ENCODE results near the gene PRPF19.

The PRPF19 gene

DNA sequence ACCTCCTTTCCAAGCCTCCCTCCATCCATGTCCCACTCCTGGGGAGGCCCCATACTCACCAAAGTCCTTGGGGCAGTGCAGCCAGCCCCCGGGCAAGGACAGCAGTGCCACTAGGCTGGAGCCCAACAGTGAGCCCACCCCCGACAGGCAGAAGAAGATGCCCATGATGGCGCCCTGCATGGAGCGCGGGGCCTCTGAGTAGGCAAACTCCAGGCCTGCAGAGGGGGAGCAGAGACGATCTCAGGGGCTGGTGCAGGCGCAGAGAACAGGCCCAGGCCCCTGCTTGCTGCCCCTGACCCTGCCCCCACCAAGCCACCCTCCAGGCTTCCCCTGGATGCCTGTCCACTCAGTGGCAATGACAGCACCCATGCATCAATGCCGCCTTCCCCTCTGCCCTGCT, 31.4 kb upstream of the PRPF19 start:
- no peak for DNase-seq (ENCODE audit: low read depth in 2 of 2)

DNA sequence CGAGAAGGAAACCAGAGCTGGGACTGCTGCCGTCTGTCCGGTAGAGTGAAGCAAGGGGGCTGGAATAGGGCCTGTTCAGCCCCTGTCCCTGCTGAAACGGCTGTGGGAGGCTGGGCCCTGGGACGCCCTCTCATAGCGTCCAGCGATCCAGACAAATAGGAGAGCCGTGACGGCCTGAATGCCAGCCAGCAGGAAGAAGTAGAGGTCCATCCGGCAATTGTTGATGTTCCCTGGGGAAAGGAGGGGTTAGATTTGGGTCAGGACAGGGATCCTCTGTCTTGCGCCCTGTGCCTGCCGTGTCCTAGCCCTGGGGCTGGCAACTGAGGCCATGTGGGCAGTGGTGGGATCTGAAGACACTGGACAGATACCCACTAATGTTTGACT, 30.8 kb upstream of the PRPF19 start:
- no peak for DNase-seq (ENCODE audit: low read depth in 2 of 2)

DNA sequence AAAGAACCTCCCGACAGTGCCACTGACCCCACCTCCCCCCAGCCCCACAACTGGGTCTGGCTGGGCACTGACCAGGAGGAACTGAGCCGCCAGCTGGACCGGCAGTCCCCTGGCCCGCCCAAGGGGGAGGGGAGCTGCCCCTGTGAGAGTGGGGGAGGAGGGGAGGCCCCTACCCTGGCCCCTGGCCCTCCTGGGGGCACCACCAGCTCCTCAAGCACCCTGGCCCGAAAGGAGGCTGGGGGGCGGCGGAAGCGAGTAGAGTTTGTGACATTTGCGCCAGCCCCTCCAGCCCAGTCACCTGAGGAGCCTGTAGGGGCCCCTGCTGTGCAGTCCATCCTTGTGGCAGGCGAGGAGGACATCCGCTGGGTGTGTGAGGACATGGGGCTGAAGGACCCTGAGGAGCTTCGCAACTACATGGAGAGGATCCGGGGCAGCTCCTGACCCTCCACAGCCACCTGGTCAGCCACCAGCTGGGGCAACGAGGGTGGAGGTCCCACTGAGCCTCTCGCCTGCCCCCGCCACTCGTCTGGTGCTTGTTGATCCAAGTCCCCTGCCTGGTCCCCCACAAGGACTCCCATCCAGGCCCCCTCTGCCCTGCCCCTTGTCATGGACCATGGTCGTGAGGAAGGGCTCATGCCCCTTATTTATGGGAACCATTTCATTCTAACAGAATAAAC, 30.2 kb upstream of the PRPF19 start:
- no peak for DNase-seq (ENCODE audit: low read depth in 2 of 2)

- no peak for DNase-seq (ENCODE audit: low read depth in 2 of 2)
Measured at GRCh38 chr11:60935676-60936442, 29.5 kb upstream of the PRPF19 start.

- DNase-seq (ENCODE audit: low read depth in 2 of 2) = no peak
Measured at GRCh38 chr11:60934790-60935605, 28.6 kb upstream of the PRPF19 start.

DNA sequence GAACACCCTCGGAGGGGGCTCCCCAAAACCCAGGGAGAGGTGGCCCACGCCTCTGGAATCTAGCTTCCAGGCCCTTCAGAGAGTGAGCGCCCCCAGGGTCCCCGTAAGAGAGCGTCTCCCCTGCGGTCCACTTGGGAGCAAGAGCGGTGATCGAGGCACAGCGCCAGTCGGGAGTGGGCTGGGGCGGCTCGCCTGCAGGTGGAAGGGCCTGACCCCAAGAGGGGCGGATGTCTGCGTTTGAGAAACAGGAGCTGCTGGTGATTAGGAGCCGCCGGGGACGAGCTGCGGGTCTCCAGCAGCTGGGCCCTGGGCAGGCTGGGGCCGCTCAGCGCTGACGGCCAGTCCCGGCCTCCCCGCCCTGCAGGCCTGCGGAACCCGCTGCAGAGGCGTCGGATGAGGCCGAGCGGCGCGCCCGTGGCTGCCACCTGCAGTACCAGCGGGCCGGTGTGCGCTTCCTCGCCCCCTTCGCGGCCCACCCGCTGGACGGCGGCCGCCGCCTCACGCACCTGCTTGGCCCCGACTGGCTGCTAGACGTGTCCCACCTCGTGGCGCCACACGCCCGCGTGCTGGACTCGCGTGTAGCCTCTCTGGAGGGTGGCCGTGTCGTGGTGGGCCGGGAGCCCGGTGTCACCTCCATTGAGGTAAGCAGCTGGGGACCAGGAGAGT, 27.9 kb upstream of the PRPF19 start:
- no peak for DNase-seq (ENCODE audit: low read depth in 2 of 2)

- DNase-seq (ENCODE audit: low read depth in 2 of 2) = no peak
Measured at GRCh38 chr11:60933416-60934123, 27.2 kb upstream of the PRPF19 start.

DNA sequence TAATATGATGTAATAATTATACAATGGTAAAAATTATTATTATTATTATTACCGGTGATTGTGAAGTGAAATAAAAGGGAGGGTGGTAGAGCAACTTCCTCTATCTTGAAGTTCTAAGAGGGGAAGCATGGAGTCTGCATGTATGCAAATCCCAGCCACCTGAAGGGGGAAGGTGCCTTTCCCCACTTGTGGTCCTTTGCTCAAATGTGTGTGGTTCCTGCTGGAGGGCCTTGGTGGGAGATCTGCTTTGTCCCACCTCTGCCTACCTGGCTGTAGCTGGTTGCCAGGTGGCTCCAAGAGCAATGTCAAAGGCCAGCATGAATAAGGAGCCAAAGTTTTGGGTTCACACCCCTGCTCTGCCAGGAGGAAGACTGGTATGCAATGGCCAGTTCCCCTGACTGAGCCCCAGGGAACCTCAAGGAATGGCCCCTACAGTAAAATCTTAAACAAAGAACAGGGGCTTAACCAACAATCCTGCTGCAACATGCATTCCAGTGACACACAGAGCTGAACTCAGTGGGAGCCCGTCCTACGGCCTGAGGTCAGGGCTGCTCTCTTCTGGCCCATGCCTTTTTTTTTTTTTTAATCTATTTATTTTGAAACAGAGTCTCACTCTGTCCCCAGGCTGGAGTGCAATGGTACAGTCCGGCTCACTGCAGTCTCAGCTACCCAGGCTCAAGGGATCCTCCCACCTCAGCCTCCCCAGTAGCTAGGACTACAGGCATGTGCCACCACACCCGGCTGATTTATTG, 26.4 kb upstream of the PRPF19 start:
- DNase-seq (ENCODE audit: low read depth in 2 of 2) = no peak

- no peak for DNase-seq (ENCODE audit: low read depth in 2 of 2)
Measured at GRCh38 chr11:60931917-60932316, 25.5 kb upstream of the PRPF19 start.

DNA sequence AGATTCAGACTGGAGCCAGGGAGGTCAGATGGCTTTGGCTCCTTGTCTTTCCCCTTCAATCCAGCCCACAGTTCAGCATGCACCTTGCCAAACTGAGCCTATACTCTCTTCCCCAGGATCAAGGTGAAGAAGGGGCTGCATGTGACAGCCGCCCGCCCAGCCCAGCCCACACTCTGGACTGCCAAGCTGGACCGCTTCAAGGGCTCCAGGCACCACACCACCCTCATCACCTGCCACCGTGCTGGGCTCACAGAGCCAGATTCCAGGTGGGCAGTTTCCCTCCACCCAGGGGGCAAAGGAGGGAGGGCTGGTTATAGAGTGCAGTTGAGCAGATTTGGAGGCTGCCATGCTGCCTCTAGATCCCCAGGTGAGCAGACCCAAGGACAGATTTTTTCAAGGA, 24.0 kb upstream of the PRPF19 start:
- DNase-seq (ENCODE audit: low read depth in 2 of 2) = no peak

DNA sequence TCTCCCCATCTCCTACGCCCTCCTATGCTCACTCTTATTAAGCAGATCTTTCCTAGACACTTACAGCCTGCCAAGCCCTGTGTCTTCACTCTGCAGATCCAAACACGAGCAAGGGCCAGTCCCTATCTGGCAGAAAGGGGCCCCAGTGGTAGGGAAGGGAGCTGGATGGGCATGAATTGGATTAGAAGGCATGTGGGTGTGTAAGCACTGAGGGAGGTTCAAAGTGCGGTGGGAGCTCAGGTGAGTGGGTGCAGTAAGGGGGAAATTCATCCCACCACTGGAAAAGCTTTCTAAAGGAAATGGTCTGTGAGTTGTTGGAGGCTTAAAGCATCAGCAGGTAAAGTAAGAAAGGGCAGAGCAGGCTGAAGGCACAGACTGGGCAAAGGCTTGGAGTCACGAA, 23.4 kb upstream of the PRPF19 start:
- DNase-seq (ENCODE audit: low read depth in 2 of 2) = no peak

- DNase-seq (ENCODE audit: low read depth in 2 of 2) = no peak
Measured at GRCh38 chr11:60928563-60929001, 22.2 kb upstream of the PRPF19 start.

DNA sequence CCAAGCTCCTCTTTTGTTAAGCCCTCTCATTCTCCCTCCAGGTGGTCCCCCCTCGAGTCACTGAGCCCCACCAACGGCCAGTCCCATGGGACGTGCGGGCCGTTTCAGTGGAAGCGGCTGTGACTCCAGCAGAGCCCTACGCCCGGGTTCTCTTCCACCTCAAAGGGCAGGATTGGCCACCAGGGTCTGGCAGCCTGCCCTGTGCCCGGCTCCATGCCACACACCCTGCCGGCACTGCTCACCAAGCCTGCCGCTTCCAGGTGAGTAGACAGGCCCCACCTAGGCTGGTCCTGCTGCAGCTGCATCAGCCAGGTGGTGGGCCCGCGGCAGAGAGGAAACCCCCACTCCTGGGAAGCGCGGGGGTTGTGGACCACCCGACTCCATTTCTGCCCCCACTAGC, 21.2 kb upstream of the PRPF19 start:
- no peak for DNase-seq (ENCODE audit: low read depth in 2 of 2)

DNA sequence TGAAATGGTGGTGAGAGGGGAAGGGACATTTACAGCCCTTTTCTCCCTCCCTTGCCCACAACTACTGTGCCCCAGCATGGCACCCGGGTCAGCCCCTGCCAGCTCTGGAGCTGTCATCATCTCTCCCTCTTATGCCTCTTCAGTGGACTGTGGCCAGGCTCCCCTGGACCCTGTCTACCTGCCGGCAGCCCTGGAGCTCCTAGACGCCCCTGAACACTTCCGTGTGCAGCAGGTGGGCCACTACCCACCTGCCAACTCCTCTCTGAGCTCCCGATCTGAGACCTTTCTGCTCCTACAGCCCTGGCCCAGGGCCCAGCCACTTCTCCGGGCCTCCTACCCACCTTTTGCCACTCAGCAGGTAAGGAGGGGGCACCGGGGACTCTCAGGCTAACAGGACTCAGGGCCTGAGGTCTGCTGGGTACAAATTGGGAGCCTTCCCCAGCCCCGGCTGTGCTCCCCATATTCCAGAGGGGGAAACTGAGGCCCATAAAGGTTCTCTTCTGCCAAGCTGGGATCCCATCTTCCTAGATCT, 20.7 kb upstream of the PRPF19 start:
- no peak for DNase-seq (ENCODE audit: low read depth in 2 of 2)

GRCh38 chr11:60926500-60926899, 20.1 kb upstream of the PRPF19 start:
- DNase-seq (ENCODE audit: low read depth in 2 of 2) = no peak

GRCh38 chr11:60925868-60926267, 19.5 kb upstream of the PRPF19 start:
- no peak for DNase-seq (ENCODE audit: low read depth in 2 of 2)

- no peak for DNase-seq (ENCODE audit: low read depth in 2 of 2)
Measured at GRCh38 chr11:60924906-60925853, 18.8 kb upstream of the PRPF19 start.

- no peak for DNase-seq (ENCODE audit: low read depth in 2 of 2)
Measured at GRCh38 chr11:60924110-60924905, 17.9 kb upstream of the PRPF19 start, which contains the start of gene TMEM132A. TMEM132A (plus strand) TSS chr11:60924460; CDS start chr11:60924634, 174 bp downstream.

- DNase-seq (ENCODE audit: low read depth in 2 of 2) = no peak
Measured at GRCh38 chr11:60923800-60924109, 17.4 kb upstream of the PRPF19 start.

Measured in stimulated activated CD8-positive, alpha-beta memory T cell treated with anti-CD3 and anti-CD28 coated beads, Interleukin-7, amount 100 ng/mL, for 4 hours (primary cell).